Transverse colon (tissue), 4 donors: ENCODE data around the gene NUDT9.

ENCODE experiments used
- POLR2A ChIP-seq: fragments of 450-650 bp; IDR thresholded peaks from one replicate; pipeline ENCODE4 v1.6.1; 2016; ENCODE audit warnings: antibody characterized with exemption, mild to moderate bottlenecking, moderate library complexity
- POLR2AphosphoS5 ChIP-seq, 3 donors: sonication (generic); formaldehyde crosslinking; IDR thresholded peaks; one replicate each; pipeline ENCODE4 v1.6.1; 2016; ENCODE audit warnings: antibody characterized with exemption in 3 of 3
- TF ChIP-seq, protein P1 (sequence below), 5 experiments: fragments of 200-600 bp in 3 of 5; fragments of 450-650 bp in 2 of 5; sonication (generic) in 3 of 5; IDR thresholded peaks; 1 replicate in 2 of 5; 2 replicates in 3 of 5; pipeline ENCODE4 v1.5.1; 2016 to 2017; ENCODE audit warnings: antibody characterized with exemption in 5 of 5, inconsistent platforms in 3 of 5, mild to moderate bottlenecking in 2 of 5, moderate library complexity in 1 of 5

DNA sequence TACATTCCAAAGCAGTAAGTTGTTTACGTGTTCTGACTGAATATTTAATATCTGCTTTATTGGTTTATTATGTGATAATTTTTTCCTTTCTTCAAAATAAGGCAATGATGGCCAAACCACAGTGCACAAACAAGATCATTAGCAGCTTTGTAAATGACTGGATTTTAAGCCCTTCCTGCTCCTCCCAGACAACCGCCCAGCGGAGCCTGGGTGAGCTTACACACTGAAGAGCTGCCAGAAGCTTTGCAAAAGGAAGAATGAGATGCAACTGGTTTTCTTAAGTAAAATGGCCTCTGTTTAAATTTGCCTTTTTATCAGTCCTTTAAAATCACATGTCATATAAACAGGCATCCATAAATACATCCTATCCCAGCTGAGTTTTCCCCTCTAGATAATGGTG, 54.6 kb downstream of the NUDT9 start:
- TF ChIP-seq, protein P1, sequence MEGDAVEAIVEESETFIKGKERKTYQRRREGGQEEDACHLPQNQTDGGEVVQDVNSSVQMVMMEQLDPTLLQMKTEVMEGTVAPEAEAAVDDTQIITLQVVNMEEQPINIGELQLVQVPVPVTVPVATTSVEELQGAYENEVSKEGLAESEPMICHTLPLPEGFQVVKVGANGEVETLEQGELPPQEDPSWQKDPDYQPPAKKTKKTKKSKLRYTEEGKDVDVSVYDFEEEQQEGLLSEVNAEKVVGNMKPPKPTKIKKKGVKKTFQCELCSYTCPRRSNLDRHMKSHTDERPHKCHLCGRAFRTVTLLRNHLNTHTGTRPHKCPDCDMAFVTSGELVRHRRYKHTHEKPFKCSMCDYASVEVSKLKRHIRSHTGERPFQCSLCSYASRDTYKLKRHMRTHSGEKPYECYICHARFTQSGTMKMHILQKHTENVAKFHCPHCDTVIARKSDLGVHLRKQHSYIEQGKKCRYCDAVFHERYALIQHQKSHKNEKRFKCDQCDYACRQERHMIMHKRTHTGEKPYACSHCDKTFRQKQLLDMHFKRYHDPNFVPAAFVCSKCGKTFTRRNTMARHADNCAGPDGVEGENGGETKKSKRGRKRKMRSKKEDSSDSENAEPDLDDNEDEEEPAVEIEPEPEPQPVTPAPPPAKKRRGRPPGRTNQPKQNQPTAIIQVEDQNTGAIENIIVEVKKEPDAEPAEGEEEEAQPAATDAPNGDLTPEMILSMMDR (IDR thresholded peaks at IDR 0.05) = no peak
- TF ChIP-seq POLR2AphosphoS5 (IDR thresholded peaks at IDR 0.05) (no peak), POLR2A (no peak)
